Measurements from ENCODE around the gene ST8SIA2.

ST8SIA2 gene

DNA sequence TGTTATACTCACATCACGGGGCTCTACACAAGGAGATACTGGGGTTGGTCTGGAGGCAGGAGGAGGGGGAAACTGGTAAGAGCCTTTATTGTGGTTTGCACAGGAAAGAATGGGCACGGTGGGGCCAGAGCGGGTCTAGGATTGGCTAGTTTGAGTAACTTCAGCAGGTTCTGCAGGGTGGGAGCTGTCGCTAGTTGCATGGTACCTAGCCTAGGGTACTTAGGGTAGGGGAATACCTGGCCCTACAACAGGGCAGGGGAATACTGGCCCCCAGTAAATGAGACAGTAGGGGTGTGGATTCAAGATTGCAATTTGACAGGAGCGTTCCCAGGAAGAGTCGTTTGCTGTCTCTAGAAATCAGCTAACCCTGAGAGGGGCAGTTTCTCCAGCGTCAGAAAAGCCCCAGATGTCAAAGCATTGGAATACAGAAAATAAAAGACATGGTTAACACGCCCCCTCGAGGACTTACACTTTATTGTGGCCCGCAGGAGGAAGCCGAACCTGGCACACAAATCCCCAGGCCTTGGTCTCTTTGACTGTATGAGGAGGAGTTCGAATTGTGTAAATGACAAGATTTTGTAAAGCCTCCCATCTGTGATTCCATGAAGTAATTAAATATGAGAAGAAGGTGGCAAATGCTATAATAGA lies 32.0 kb downstream of the ST8SIA2 start:
- no peak for DNase-seq (ENCODE audit: low spot score)
- in situ Hi-C loops (cut with MboI; ENCODE audit: low pct_unique_long_range_greater_than_20kb, low sequenced_read_pairs, unreplicated experiment), result no loop called here

GRCh38 chr15:92429378-92430068 lies 35.8 kb downstream of the ST8SIA2 start:
- in situ Hi-C loops (cut with MboI; ENCODE audit: low pct_unique_long_range_greater_than_20kb, low sequenced_read_pairs, unreplicated experiment), result no loop called here
- TF ChIP-seq, protein P1, sequence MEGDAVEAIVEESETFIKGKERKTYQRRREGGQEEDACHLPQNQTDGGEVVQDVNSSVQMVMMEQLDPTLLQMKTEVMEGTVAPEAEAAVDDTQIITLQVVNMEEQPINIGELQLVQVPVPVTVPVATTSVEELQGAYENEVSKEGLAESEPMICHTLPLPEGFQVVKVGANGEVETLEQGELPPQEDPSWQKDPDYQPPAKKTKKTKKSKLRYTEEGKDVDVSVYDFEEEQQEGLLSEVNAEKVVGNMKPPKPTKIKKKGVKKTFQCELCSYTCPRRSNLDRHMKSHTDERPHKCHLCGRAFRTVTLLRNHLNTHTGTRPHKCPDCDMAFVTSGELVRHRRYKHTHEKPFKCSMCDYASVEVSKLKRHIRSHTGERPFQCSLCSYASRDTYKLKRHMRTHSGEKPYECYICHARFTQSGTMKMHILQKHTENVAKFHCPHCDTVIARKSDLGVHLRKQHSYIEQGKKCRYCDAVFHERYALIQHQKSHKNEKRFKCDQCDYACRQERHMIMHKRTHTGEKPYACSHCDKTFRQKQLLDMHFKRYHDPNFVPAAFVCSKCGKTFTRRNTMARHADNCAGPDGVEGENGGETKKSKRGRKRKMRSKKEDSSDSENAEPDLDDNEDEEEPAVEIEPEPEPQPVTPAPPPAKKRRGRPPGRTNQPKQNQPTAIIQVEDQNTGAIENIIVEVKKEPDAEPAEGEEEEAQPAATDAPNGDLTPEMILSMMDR (IDR thresholded peaks at IDR 0.05; ENCODE audit: extremely low read depth, insufficient read depth, missing control alignments), result no peak
- DNase-seq (ENCODE audit: low spot score), result no peak

More for the DNA sequence above, 32.0 kb downstream of the ST8SIA2 start:
- TF ChIP-seq, protein P1 (IDR thresholded peaks at IDR 0.05; ENCODE audit: extremely low read depth, insufficient read depth, missing control alignments), result no peak

DNA sequence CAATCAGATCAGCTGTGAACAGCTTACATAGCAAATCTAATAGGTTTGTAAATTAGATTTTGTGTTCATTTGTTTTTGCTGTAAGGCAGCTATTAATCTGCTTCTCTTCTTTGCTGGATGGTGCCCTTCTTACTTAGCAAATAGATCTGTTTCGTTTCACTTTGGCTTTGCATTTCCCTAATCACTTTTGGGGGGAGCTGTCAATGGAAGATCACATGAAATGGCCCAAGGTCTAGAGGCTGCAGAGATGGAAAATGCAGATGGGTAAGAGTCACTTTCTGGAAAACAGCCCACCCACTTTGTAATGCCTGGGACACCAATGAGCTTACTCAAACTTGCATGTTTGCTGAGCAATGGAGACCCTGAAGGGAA lies 36.4 kb downstream of the ST8SIA2 start:
- no peak for DNase-seq (ENCODE audit: low spot score)
- in situ Hi-C loops (cut with MboI; ENCODE audit: low pct_unique_long_range_greater_than_20kb, low sequenced_read_pairs, unreplicated experiment), result no loop called here
- TF ChIP-seq, protein P1 (IDR thresholded peaks at IDR 0.05; ENCODE audit: extremely low read depth, insufficient read depth, missing control alignments), result no peak

- TF ChIP-seq, protein P1 (IDR thresholded peaks at IDR 0.05; ENCODE audit: extremely low read depth, insufficient read depth, missing control alignments), result no peak
- no peak for DNase-seq (ENCODE audit: low spot score)
- in situ Hi-C loops (cut with MboI; ENCODE audit: low pct_unique_long_range_greater_than_20kb, low sequenced_read_pairs, unreplicated experiment), result no loop called here
Observed at GRCh38 chr15:92435145-92435544, 41.5 kb downstream of the ST8SIA2 start.

DNA sequence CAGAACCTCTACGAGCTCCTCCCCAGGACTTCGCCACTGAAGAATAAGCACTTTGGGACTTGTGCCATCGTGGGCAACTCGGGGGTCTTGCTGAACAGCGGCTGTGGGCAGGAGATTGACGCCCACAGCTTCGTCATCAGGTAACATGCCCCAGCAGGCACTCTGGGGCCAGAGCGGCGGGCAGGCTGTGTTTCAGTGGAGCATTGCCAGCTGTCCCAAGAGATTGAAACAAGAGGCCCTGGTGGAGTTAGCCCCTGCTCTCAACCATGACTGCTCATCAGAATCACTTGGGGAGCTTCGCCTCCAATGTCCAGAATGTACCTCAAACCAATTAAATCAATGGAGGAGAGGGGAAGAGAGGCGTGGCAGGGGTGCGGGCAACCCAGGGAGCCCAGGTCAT lies 44.8 kb downstream of the ST8SIA2 start:
- in situ Hi-C loops (cut with MboI; ENCODE audit: low pct_unique_long_range_greater_than_20kb, low sequenced_read_pairs, unreplicated experiment), result no loop called here
- DNase-seq (ENCODE audit: low spot score), result no peak
- TF ChIP-seq, protein P1 (IDR thresholded peaks at IDR 0.05; ENCODE audit: extremely low read depth, insufficient read depth, missing control alignments), result no peak

- in situ Hi-C loops (cut with MboI; ENCODE audit: low pct_unique_long_range_greater_than_20kb, low sequenced_read_pairs, unreplicated experiment), result no loop called here
- DNase-seq (ENCODE audit: low spot score), result no peak
- TF ChIP-seq, protein P1 (IDR thresholded peaks at IDR 0.05; ENCODE audit: extremely low read depth, insufficient read depth, missing control alignments), result no peak
Observed at GRCh38 chr15:92443381-92443780, 49.7 kb downstream of the ST8SIA2 start.
